ENCODE data around the gene MPO.

- TF ChIP-seq CTCF (IDR thresholded peaks at IDR 0.05): no peak
- no peak for TF ChIP-seq POLR2A (IDR thresholded peaks at IDR 0.05)
Observed at GRCh38 chr17:58273453-58274104, 7.2 kb downstream of the MPO start.
